GM06990 (cell line): ENCODE results near the gene AUTS2.
A peak's percentile ranks its signal among the peaks of the same experiment; 100 is the strongest.

Experiments
- DNase-seq: peaks from one replicate; pipeline ENCODE4 v3.0.0-alpha.2; 2011; ENCODE audit not compliant: insufficient read length; ENCODE audit errors: extremely low read depth
- H3K27me3 ChIP-seq: replicated peaks from 2 replicates; pipeline ENCODE4 v1.6.0; 2011; ENCODE audit warnings: low read length; ENCODE audit not compliant: control insufficient read depth, insufficient read depth
- H3K36me3 ChIP-seq: 2 replicates; pipeline ENCODE4 v1.5.1; 2011; ENCODE audit warnings: low read length; ENCODE audit not compliant: control insufficient read depth, insufficient read depth
- H3K4me3 ChIP-seq: replicated peaks from 2 replicates; pipeline ENCODE4 v1.5.1; 2011; ENCODE audit warnings: low read depth, mild to moderate bottlenecking, control low read depth, low read length
- TF ChIP-seq, protein P1 (sequence below): IDR thresholded peaks from 2 replicates; pipeline ENCODE4 v1.5.1; 2011; ENCODE audit warnings: low read length, control low read depth, mild to moderate bottlenecking, inconsistent platforms; ENCODE audit not compliant: insufficient read depth, poor library complexity, severe bottlenecking

The AUTS2 gene

DNA sequence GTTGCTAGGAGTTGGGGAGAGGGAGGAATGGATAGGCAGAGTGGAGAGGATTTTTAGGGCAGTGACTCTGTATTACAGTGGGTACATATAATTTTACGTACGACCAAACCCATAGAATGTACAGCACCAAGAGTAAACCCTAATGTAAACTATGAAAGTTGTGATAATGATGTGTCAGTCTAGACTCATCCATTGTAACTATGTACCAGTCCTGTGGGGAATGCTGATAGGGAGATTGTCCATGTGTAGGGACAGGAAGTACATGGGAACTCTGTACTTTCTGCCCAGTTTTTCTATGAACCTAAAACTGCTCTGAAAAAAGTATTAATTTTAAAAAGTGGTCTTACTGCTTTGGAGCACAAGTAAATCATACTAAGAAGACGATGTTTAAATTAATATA, 441.8 kb downstream of the AUTS2 start:
- Histone ChIP-seq H3K4me3 (no peak overlapping the region), H3K27me3 (no peaks in the 10 kb centered on the region), H3K36me3 (no peaks in the 10 kb centered on the region)
- TF ChIP-seq, protein P1, sequence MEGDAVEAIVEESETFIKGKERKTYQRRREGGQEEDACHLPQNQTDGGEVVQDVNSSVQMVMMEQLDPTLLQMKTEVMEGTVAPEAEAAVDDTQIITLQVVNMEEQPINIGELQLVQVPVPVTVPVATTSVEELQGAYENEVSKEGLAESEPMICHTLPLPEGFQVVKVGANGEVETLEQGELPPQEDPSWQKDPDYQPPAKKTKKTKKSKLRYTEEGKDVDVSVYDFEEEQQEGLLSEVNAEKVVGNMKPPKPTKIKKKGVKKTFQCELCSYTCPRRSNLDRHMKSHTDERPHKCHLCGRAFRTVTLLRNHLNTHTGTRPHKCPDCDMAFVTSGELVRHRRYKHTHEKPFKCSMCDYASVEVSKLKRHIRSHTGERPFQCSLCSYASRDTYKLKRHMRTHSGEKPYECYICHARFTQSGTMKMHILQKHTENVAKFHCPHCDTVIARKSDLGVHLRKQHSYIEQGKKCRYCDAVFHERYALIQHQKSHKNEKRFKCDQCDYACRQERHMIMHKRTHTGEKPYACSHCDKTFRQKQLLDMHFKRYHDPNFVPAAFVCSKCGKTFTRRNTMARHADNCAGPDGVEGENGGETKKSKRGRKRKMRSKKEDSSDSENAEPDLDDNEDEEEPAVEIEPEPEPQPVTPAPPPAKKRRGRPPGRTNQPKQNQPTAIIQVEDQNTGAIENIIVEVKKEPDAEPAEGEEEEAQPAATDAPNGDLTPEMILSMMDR, result no peak
- no peak for DNase-seq

DNA sequence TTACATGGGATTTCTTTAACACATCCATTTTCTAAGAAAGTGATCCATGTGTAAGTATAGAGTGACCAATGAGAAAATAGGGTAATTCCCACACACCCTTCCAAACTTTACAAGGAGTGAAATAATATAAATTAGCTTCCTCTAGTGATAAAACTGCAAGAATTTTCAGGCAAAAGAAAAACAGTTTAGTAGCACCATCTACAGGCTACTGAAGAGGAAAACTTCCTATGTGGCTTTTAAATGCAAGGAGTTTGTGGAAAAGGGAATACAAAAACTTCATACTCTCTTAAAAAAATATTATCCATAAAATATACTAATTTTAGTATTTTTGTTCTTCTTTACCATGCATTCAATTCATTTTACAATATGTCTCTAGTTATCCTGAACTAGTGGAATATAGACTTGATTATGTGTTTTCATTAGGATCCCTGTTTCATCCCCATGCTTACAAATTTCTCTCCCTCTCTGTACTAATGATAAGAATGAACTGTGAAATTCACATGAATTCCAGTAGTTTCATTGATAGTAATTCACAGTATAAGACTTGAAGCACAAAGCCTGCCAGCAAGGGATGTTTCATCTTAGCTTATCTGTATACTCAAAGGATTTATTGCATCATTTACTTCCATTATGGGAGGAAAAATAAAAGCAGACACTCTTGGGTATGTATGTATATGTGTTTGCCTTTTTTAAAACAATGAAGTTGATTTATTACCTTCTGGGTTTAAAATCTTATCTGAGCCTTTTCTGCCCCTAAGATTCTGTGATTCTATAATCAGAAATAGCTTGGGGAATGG, 442.9 kb downstream of the AUTS2 start:
- TF ChIP-seq, protein P1, result peak; percentile 44
- DNase-seq, result no peak
- H3K27me3 ChIP-seq, result no peaks in the 10 kb centered on the region
- no peaks in the 10 kb centered on the region for H3K36me3 ChIP-seq
- no peak overlapping the region for H3K4me3 ChIP-seq

DNA sequence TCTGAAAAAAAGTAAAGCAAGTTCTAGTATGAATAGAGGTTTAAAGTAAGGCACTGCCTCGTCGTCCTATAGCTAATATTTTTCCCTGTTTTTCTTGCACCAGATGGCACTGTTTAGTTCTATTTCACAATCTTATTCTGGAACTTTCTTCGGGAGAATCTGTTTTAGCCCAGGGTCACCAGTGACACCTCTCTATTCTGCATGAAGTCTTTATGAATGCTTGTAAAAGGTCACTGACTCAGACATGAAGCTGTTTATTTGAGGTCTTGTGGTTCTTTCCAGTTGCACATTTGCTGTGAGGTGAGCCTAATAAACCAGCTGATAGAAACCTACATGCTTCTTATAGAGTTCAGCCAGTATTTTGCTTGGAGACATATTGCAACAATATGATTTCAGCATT, 444.3 kb downstream of the AUTS2 start:
- Histone ChIP-seq H3K27me3 (no peaks in the 10 kb centered on the region), H3K36me3 (no peaks in the 10 kb centered on the region), H3K4me3 (no peak overlapping the region)
- no peak for DNase-seq
- TF ChIP-seq, protein P1, result no peak

DNA sequence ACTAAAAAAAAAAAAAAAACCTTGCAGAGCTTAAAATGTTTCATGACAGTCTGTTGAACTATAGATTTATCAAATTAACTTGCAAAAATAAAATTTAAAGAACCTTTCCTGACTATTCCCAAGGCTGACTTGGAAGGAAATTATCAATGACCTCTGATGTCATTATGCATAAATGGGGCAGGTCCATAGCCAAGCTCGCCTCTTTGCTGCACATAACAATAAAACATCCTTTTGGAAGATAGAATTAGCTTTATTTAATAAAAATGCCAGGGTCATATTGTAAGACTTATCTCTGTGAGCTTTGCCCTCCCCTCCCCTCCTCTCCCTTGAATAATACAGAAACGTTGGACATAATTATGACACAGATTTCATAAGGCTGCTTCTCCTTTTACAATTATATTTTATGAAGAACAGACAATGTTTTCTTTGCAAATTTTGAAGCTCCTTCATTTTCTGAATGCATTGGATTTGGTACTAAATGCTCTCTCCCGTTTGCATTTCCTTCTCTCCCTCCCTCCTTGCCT, 444.8 kb downstream of the AUTS2 start:
- DNase-seq, result no peak
- Histone ChIP-seq H3K36me3 (no peaks in the 10 kb centered on the region), H3K27me3 (no peaks in the 10 kb centered on the region), H3K4me3 (no peak overlapping the region)
- TF ChIP-seq, protein P1, result no peak

DNA sequence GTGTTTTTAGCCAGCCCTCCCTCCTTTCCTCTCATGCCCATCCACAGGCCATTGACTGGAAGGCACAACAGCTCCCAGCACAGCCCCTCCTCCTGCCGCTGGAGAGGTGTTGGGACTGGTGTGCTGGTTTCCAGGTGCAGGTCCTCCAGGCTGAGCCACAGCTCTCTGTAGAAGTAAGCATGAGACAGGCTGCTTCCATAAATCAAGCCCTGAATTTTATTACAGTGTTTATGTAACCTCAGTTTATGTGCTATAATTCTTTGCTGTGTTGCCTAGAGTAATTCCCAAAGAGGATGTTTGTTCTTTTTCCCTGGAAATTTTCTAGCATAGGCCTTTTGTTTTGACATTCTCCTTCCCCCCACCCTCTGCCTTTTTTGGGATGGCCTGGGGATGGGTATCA, 445.8 kb downstream of the AUTS2 start:
- no peaks in the 10 kb centered on the region for H3K36me3 ChIP-seq
- H3K4me3 ChIP-seq, result no peak overlapping the region
- DNase-seq, result no peak
- TF ChIP-seq, protein P1, result no peak
- no peaks in the 10 kb centered on the region for H3K27me3 ChIP-seq
